HG03457 (cell line): ENCODE results near the gene ZNF616.
"Not testable (repeated sequence)": the region's sequence is repeated elsewhere in the genome, so short reads cannot be mapped to it uniquely, and the experiment has no call there.

Experiments used
- ATAC-seq: cut with Tn5 transposase; IDR thresholded peaks from one replicate; pipeline ENCODE4 v1.9.1; 2021; ENCODE audit warnings: moderate number of reproducible peaks; ENCODE audit not compliant: unreplicated experiment

Gene ZNF616

GRCh38 chr19:52110780-52111179 lies 29.0 kb downstream of the ZNF616 start:
- no peak for ATAC-seq

- ATAC-seq = no peak
These were observed 37.0 kb downstream of the ZNF616 start for GRCh38 chr19:52102782-52103181.

DNA sequence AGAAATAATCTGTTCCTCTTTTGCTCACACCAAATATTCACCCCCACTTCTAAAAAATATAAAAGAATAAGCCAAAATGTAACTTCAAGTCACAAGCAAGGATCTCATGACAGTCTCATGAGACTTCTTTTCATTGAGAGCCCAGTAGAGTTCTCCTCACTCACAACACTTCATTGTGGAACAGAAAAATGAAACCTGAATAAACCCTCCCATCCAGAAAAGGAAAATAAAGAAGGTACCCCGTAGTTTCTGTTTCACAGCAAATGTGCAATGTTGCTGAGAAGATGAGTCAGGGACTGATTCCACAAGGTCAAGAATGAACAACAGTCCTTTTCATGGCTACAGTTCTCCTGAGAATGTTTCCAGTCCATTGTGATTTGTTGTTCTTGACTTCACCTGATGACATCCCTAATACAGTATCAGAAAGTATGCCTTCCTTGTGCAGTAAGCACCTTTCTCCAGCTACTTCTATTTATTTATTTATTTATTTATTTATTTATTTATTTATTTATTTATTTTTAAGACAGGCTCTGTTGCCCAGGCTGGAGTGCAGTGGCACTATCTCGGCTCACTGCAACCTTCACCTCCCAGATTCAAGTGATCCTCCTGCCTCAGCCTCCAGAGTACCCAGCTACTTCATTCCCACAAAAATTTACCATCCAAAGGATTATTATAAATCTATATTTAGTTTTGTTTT lies 37.7 kb downstream of the ZNF616 start:
- no peak for ATAC-seq

DNA sequence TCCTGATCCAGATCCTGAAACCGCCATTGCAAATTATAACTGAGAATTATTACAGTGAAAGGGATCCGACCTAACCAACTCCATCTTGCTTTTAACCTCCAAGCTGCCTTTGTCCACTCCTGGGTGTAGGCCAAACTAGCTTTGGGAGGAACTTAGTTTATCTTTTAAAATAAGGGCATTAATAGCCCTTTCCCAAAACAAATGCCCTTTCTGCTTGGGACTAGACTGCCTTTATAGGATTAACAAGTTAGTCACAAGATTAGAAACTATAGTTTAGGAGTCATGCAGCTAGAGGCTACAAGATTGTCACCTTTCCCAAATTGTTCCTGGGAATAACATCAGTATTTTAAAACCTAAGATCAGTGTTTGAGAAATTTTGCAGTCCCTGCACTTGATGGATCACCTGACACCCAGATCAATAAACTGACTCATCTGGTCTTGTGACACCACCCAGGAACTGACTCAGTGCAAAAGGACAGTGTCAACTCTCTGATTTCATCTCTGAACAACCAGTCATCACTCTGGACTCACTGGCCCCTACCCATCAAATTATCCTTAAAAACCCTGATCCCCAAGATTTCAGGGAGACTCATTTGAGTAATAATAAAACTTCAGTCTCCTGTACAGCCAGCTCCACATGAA lies 40.1 kb downstream of the ZNF616 start:
- no peak for ATAC-seq

DNA sequence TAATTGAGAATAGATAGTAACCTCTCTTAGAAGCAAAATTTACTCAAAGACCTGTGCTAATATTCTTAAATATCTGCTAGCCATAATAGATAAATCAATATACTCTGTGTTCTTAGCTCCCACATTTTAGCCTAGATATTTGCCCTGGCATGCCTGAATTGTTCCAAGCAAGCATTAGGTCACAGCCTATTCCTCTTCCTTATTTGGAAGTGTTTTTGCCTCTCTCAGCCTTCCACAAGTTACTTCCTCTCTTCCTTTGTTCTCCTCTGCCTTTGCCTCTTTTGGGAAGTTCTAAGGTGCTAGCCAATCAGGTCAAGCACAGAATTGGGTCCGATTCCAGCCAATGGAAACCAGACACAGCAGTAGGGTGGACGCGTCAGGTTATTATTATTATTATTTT lies 43.3 kb downstream of the ZNF616 start:
- not testable (repeated sequence) for ATAC-seq

DNA sequence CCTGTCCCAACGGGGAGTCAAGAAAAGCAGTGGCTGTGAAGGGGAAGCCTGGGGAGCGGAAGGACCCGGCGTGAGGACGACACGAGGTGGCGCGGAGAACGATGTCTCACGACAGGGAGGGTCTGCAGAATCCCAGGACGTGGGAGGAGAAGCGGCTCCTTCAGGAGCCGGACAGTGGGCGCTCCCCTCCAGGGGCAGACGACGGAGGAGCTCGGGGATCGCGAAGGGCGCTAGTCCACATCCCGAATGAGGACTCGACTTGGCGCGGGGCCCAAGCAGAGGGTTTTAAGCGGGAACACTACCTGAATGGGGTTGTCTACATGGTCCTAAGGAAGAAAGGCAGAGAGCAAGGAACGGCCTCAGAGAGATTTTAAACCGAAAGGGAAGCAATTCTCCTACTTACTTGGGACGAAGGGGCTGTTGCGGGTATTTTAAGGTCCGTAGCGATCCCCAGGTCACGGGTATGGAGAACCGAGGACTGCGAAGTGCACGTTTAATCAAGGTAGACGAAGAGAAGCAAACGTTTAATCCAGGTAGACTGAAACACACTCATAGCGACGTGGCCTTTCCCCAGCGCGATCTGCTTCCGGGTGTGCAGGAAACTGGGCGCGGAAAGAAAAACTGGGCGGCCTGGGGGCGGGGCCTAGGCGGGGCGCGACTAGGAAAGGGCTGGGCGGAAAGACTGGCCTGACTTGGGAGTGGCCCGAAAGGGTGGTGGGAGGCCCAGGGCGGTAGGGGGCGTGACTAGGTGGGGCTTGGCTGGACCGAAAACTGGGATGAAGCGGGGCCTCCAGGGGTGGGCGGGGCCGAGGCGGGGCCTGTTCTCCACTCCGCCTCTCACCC lies 44.3 kb downstream of the ZNF616 start, which contains the start of gene ZNF841:
ZNF841 (minus strand) TSS at position 594 of the 843 bp plus-strand sequence. CDS start 10,964 bp downstream, outside the sequence.
- peak; percentile 73 for ATAC-seq

GRCh38 chr19:52094526-52095130 lies 45.1 kb downstream of the ZNF616 start:
- ATAC-seq = no peak

DNA sequence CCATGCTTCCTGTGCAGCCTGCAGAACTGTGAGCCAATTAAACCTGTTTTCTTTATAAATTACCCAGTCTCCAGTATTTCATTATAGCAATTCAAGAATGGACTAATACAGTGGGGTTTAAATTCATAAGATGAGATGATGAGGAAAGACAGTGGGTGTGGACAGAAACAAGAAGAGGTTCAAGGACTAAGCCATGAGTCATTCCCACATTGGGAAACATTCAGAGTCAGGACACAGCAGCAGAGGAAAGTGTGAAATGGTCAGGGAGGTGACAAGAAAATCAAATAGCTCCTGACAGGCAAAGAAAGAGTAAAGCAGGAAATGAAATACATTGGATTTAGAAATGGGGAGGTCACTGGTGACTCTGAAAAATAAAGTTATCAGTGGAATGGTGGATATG lies 53.3 kb downstream of the ZNF616 start:
- no peak for ATAC-seq

DNA sequence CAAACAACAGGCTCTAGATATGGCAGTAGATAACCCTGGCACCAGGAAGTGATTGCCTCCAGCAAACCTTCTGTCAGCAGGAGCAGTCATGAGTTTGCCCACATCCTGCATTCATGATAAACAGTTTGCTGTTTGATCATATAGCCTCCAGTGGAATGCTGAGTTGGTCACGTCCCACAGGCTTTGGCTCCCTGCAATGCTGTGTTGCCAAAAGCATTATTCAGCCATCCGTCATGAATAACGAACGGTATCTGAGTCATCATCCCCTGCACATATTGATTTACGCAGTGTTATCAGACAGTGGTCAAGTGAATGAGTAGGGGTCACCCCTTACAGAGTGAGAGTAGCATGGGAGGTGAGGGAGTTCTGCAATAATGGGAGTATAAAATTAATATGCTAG lies 69.2 kb downstream of the ZNF616 start:
- ATAC-seq = no peak

DNA sequence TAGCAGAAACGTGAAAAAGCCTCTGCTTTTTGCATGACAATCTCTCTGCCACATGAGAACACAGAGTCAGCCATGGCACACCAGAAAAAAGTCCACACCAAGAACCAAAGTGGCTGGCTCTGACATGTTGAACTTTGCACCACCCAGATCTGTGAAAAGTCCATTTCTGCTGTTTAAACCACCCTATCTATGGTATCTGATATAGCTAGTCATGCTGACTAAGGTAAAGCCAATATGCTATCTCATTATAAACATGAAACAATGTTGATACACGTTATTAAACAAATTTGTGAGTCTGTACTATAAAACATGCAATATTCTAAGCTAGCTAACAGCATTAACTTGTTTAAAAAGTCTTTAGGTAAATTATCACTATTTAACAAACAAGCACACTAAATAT lies 70.1 kb downstream of the ZNF616 start:
- ATAC-seq = no peak

- ATAC-seq = no peak
These were observed 73.4 kb downstream of the ZNF616 start for GRCh38 chr19:52066258-52066863.

GRCh38 chr19:52065399-52065798 lies 74.3 kb downstream of the ZNF616 start:
- no peak for ATAC-seq
